IPS DF 4.7 (cell line): Measurements from ENCODE around the gene CFH.
"Not testable (repeated sequence)": the region's sequence is repeated elsewhere in the genome, so short reads cannot be mapped to it uniquely, and the experiment has no call there.

ENCODE experiments used
- DNase-seq: peaks from one replicate; pipeline ENCODE4 v3.0.0-alpha.2; 2013; ENCODE audit warnings: low spot score; ENCODE audit errors: extremely low read depth

The CFH gene

GRCh38 chr1:196765019-196765740 lies 113.3 kb downstream of the CFH start:
- not testable (repeated sequence) for DNase-seq

GRCh38 chr1:196769823-196770222 lies 118.0 kb downstream of the CFH start:
- not testable (repeated sequence) for DNase-seq

DNA sequence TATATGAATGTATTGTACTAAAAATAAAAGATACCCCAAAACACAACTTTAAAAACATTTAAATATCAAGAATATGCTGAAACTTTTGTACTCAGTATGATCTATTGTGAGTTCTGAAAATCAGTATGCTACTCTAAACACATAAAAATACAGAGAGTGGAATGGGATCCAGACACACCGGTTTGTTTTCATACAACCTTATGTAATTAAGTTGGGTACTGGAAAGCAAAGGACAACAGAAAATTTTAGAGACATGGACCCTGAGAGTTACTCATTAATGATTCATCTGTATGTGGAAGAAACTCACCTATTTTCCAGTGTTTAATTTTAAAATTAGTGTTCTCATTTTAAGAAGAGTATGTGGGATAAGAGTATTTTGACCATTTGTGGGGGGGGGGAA lies 121.9 kb downstream of the CFH start:
- no peak for DNase-seq

GRCh38 chr1:196774175-196774574 lies 122.3 kb downstream of the CFH start:
- DNase-seq: no peak

DNA sequence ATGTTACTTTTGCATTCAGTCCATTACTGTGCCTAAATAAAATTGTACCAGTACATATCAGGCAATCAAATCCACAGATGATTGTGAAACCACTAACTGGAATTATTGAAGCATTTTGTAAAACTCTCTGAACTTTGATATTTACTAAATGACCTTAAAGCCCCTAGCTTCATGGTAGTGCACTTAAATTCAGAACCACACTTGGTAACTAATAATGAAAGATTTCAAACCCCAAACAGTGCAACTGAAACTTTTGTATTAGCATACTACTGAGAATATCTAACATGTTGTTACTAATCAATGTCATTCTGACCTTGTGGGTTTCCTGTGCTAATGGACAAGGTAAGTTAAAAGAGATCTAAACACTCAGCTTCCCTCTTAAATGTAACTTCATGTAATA lies 122.8 kb downstream of the CFH start, which contains the start of gene CFHR3:
TSS of gene CFHR3 (plus strand) at position 238 of the 400 bp plus-strand sequence. CDS start at position 285, 47 bp downstream.
- no peak for DNase-seq

- DNase-seq: no peak
Observed at GRCh38 chr1:196777603-196778002, 125.8 kb downstream of the CFH start.

DNA sequence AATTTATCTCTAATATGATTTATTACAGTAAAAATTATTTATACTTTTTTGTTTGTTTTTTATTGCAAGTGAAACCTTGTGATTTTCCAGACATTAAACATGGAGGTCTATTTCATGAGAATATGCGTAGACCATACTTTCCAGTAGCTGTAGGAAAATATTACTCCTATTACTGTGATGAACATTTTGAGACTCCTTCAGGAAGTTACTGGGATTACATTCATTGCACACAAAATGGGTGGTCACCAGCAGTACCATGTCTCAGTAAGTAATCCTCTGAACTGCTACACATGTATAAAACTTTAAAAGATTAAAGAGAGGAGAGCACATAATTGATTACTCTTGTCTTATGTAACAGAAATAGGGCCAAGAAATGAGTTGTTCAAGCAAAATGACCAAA lies 127.2 kb downstream of the CFH start:
- no peak for DNase-seq

DNA sequence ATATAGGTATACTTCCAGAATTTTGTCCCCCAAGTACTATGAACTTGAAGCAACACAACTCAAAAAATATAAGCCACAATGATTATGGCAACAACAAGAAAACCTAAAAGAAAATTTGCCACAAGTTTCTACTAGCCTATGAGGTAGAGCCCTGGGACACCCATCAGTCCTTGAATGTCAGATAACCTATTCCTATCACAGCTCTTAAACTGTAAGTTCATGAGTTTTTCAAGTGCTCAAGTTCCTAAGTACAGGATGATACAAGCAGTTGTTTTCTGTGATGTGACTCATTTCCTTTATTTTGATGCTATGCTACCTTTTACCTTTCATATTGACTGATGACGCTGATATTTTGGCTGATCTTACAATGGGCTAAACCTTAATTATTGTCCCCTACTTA lies 139.4 kb downstream of the CFH start:
- DNase-seq: not testable (repeated sequence)

GRCh38 chr1:196794103-196794502 lies 142.3 kb downstream of the CFH start:
- not testable (repeated sequence) for DNase-seq
